Measurements from ENCODE around the gene PPARG. TPM values are rescaled to one million over a fixed set of nuclear protein-coding genes. Genes with fewer than 3 reads are reported as not detected.
A peak's percentile ranks its signal among the peaks of the same experiment; 100 is the strongest.

PPARG gene
- total RNA-seq, 2 donors from 2014 or later: 7.0 to 12.9 TPM

DNA sequence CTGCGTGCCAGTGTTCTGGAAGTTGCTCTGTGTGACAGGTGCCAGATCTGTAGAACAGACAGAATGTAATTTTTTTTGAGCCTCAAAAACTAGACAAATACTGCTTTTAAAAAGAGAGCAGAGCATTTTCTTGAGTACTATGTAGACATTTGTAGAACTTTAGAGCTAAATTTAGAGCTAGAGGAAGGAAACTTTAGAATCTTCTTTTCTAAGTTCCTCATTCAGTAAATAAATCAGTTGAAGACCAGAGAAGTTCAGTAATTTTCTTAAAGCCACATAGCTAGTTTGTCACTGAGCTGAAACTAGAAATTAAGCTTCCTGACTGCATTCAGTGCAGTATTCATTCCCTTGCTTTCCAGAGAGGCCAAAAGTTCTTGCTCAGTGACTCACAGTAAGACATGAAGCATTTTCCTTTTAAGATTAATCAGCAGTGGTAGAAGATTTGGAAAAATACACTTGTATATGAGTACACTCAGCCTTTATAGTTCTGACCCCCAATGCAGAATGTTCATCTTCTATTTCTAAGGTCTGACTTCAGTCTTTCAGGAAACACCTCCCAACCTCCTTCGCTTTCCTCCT is 111.8 kb downstream of the PPARG start:
- intact Hi-C loops (cut with DNase I): no loop called here
- no peak for DNase-seq (ENCODE audit: low spot score)
- TF ChIP-seq POLR2A (IDR thresholded peaks at IDR 0.05): no peak
- TF ChIP-seq POLR2AphosphoS5 (IDR thresholded peaks at IDR 0.05): no peak
- TF ChIP-seq, protein P1, sequence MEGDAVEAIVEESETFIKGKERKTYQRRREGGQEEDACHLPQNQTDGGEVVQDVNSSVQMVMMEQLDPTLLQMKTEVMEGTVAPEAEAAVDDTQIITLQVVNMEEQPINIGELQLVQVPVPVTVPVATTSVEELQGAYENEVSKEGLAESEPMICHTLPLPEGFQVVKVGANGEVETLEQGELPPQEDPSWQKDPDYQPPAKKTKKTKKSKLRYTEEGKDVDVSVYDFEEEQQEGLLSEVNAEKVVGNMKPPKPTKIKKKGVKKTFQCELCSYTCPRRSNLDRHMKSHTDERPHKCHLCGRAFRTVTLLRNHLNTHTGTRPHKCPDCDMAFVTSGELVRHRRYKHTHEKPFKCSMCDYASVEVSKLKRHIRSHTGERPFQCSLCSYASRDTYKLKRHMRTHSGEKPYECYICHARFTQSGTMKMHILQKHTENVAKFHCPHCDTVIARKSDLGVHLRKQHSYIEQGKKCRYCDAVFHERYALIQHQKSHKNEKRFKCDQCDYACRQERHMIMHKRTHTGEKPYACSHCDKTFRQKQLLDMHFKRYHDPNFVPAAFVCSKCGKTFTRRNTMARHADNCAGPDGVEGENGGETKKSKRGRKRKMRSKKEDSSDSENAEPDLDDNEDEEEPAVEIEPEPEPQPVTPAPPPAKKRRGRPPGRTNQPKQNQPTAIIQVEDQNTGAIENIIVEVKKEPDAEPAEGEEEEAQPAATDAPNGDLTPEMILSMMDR (IDR thresholded peaks at IDR 0.05): no peak
- H3K4me3 ChIP-seq: no peak overlapping the region
- H3K36me3 ChIP-seq: no peaks in the 10 kb centered on the region
- H3K4me1 ChIP-seq (replicated peaks): no peaks in the 10 kb centered on the region
- H3K27me3 ChIP-seq (replicated peaks; ENCODE audit: insufficient read depth): no peaks in the 10 kb centered on the region
- no peak overlapping the region for H3K27ac ChIP-seq
- no peaks in the 10 kb centered on the region for H3K9me3 ChIP-seq
- 93% methylated on average over 2 of the region's 2 CpGs for WGBS

DNA sequence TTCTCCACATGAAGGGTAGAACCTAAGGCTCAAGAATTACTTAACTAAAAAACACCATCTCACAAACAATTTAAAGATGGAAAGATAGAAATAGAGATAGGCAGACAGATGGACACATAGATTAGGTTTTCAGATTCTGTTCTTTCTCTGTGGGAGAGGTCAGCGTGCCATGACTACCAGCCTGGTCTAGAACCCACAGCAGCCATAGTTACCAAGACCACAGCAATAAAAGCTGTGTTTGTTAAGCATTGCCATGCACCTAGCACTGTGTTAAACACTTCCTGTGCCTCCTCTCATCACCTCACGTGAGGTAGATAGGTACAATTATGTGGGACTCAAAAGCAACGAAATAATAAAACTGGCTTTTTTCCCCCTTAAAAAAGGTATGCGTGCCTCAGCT is 112.3 kb downstream of the PPARG start:
- TF ChIP-seq, protein P1 (IDR thresholded peaks at IDR 0.05): no peak
- TF ChIP-seq POLR2AphosphoS5 (IDR thresholded peaks at IDR 0.05) (no peak), POLR2A (IDR thresholded peaks at IDR 0.05) (no peak)
- intact Hi-C loops (cut with DNase I): no loop called here
- WGBS: 87% methylated on average over 4 of the region's 4 CpGs
- DNase-seq (ENCODE audit: low spot score): no peak
- no peaks in the 10 kb centered on the region for H3K27me3 ChIP-seq (replicated peaks; ENCODE audit: insufficient read depth)
- no peaks in the 10 kb centered on the region for H3K36me3 ChIP-seq
- H3K4me1 ChIP-seq (replicated peaks): no peaks in the 10 kb centered on the region
- H3K27ac ChIP-seq: no peak overlapping the region
- H3K4me3 ChIP-seq: no peak overlapping the region
- H3K9me3 ChIP-seq: no peaks in the 10 kb centered on the region

DNA sequence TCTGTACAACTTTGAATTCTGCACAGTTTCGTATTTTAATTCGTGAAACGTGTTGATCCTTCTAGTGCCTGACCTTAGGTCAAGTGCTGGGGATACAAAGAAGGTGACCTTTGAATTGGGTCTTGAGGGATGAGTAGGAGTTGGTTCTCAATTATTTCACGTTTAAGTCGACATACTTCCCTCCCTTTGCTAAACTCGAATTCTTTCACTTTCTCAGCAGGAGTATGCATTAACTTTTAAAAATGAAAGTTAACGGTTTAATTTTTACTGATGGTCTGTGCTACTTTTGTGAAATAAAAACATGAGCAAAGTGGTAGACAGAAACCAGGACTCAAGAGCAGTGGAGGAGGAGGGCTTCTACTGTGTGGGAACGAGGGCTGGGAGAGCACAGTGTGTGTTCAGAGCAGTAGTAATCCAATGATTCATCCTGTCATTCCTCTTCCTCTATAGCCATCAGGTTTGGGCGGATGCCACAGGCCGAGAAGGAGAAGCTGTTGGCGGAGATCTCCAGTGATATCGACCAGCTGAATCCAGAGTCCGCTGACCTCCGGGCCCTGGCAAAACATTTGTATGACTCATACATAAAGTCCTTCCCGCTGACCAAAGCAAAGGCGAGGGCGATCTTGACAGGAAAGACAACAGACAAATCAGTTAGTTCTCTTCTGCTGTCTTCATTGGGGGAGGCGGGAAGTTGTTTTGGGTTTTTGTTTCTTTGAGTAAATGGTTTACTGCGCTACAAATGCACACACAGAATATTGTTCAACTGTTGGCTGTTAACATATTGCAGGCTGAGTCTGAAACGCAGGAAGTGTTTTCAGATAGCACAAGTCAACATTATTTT is 116.8 kb downstream of the PPARG start:
- Histone ChIP-seq H3K4me1 (replicated peaks) (no peaks in the 10 kb centered on the region), H3K9me3 (no peaks in the 10 kb centered on the region), H3K27ac (no peak overlapping the region), H3K4me3 (no peak overlapping the region), H3K36me3 (no peaks in the 10 kb centered on the region), H3K27me3 (replicated peaks; ENCODE audit: insufficient read depth) (no peaks in the 10 kb centered on the region)
- DNase-seq (ENCODE audit: low spot score): no peak
- WGBS: 79% methylated on average over 20 of the region's 20 CpGs
- intact Hi-C loops (cut with DNase I): no loop called here
- TF ChIP-seq POLR2A (IDR thresholded peaks at IDR 0.05): no peak
- TF ChIP-seq POLR2AphosphoS5 (IDR thresholded peaks at IDR 0.05): peak; percentile 3
- TF ChIP-seq, protein P1 (IDR thresholded peaks at IDR 0.05): no peak

DNA sequence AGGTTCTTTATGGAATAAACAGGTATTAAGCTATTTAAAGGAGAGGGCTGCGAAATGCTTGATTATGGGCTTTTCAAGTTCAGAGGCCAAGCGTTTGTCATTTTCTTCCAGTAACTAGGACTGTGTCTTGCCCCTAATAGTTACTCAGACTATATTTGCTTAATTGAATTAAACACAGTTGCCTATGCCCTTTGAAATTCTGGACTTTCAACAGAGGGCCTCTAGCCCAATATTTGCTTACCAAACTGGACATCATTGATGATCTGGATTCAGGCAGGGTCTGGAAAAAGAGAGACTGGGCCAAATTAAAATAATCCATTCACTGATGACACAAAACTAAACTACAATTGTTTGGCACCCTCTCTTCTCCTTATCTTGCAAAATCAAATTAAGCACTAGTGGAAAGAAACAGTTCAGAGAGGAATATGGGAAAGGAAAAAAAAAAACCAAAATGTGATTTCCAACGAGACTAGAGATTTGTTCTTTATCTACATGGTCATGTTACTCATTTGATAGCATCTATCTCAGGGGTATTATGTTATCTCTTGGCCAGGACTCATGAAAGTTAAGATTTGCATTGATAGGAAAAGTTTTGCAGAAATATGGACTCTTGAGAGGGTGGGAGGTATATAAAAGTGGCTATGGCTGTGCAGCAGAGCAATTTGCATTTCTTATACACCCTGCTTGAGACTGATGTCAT is 120.3 kb downstream of the PPARG start:
- no peaks in the 10 kb centered on the region for H3K9me3 ChIP-seq
- no peak for DNase-seq (ENCODE audit: low spot score)
- no peaks in the 10 kb centered on the region for H3K36me3 ChIP-seq
- peaks cover 3% of the 10 kb centered on the region for H3K4me1 ChIP-seq (replicated peaks)
- no peak overlapping the region for H3K27ac ChIP-seq
- H3K27me3 ChIP-seq (replicated peaks; ENCODE audit: insufficient read depth): no peaks in the 10 kb centered on the region
- intact Hi-C loops (cut with DNase I): no loop called here
- TF ChIP-seq, protein P1 (IDR thresholded peaks at IDR 0.05): no peak
- TF ChIP-seq POLR2A (IDR thresholded peaks at IDR 0.05): no peak
- no peak for TF ChIP-seq POLR2AphosphoS5 (IDR thresholded peaks at IDR 0.05)
- no peak overlapping the region for H3K4me3 ChIP-seq
- 69% methylated on average over 3 of the region's 3 CpGs for WGBS
